Measurements from ENCODE around the gene FOXE1. TPM values are rescaled to one million over a fixed set of nuclear protein-coding genes. Genes with fewer than 3 reads are reported as not detected.

The FOXE1 gene
- total RNA-seq, 4 donors from 2014 or later, result 405 to 748 (median 454) TPM

GRCh38 chr9:97864396-97864795 is 11.4 kb downstream of the FOXE1 start:
- intact Hi-C loops (cut with DNase I), result no loop called here
- TF ChIP-seq POLR2A (IDR thresholded peaks at IDR 0.05) (no peak), CTCF (IDR thresholded peaks at IDR 0.05) (no peak)
- WGBS, 2 donors, result 81 to 83% methylated on average over 1 of the region's 1 CpG
- Histone ChIP-seq H3K27ac (no peak overlapping the region), H3K4me3 (replicated peaks in 1 of 3) (no peak overlapping the region), H3K36me3 (no peaks in the 10 kb centered on the region), H3K27me3 (no peaks in the 10 kb centered on the region), H3K9me3 (no peaks in the 10 kb centered on the region), H3K4me1 (peaks cover 0 to 10% of the 10 kb centered on the region in 2 donors)
- DNase-seq, result no peak

DNA sequence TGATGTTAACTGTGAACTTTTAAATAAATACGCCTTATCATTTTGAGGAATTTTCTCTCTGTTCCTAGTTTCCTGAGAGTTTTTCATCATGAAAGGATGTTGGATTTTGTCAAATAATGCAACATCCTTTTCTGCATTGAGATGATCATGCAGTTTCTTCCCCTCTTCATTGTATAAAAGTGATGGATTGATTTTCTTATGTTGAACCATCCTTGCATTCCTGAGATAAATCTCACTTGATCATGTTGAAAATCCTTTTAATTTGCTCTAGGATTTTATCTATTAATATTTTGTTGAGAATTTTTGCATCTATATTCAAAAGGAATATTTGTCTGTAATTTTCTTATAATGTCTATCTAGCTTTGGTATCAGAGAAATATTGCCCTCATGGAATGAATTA is 13.3 kb downstream of the FOXE1 start:
- no peak overlapping the region for H3K4me3 ChIP-seq (replicated peaks in 1 of 3)
- no peaks in the 10 kb centered on the region for H3K36me3 ChIP-seq
- no peak for DNase-seq
- no peak for TF ChIP-seq POLR2A (IDR thresholded peaks at IDR 0.05)
- TF ChIP-seq CTCF (IDR thresholded peaks at IDR 0.05), result no peak
- no peaks in the 10 kb centered on the region for H3K4me1 ChIP-seq
- 95 to 100% methylated on average over 1 of the region's 1 CpG for WGBS, 2 donors
- no peaks in the 10 kb centered on the region for H3K9me3 ChIP-seq
- no peak overlapping the region for H3K27ac ChIP-seq
- no peaks in the 10 kb centered on the region for H3K27me3 ChIP-seq
- intact Hi-C loops (cut with DNase I), result no loop called here

- Histone ChIP-seq H3K4me3 (replicated peaks in 1 of 3) (no peak overlapping the region), H3K9me3 (no peaks in the 10 kb centered on the region), H3K36me3 (no peaks in the 10 kb centered on the region), H3K27me3 (no peaks in the 10 kb centered on the region), H3K4me1 (no peaks in the 10 kb centered on the region), H3K27ac (no peak overlapping the region)
- DNase-seq, result no peak
- intact Hi-C loops (cut with DNase I), result no loop called here
- TF ChIP-seq CTCF (IDR thresholded peaks at IDR 0.05) (no peak), POLR2A (IDR thresholded peaks at IDR 0.05) (no peak)
Measured at GRCh38 chr9:97866848-97867247, 13.8 kb downstream of the FOXE1 start.

DNA sequence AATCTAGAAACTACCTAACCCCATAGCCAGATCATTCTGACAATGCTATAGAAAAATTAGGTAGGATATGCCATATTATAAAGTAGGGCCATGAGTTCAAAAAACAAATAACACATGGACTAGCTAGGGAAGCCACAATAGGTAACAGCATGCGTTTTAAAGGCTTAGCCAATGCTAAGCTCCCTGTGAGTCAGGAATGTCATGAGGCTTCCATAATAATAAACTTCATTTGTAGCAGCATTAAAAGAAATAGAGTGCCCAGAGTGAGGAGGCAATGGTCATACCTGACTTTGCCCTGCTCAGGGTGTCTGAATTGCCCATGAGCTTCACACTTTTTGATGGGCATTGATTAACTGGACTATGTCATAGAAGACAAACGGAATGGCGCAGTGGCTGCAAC is 15.8 kb downstream of the FOXE1 start:
- no peak for DNase-seq

GRCh38 chr9:97873425-97873824 is 20.4 kb downstream of the FOXE1 start:
- Histone ChIP-seq H3K36me3 (no peaks in the 10 kb centered on the region), H3K27ac (no peak overlapping the region), H3K9me3 (no peaks in the 10 kb centered on the region), H3K27me3 (no peaks in the 10 kb centered on the region), H3K4me3 (replicated peaks in 1 of 3) (no peak overlapping the region), H3K4me1 (peaks cover 15 to 16% of the 10 kb centered on the region in 2 donors)
- 88 to 89% methylated on average over 3 of the region's 3 CpGs for WGBS, 2 donors
- intact Hi-C loops (cut with DNase I), result no loop called here
- DNase-seq, result no peak
- TF ChIP-seq POLR2A (IDR thresholded peaks at IDR 0.05) (no peak), CTCF (IDR thresholded peaks at IDR 0.05) (no peak)

More for the DNA sequence above, 15.8 kb downstream of the FOXE1 start:
- TF ChIP-seq POLR2A (IDR thresholded peaks at IDR 0.05) (no peak), CTCF (IDR thresholded peaks at IDR 0.05) (no peak)
- no peaks in the 10 kb centered on the region for H3K36me3 ChIP-seq
- no peaks in the 10 kb centered on the region for H3K27me3 ChIP-seq
- H3K9me3 ChIP-seq, result no peaks in the 10 kb centered on the region
- WGBS, 2 donors, result 84 to 85% methylated on average over 3 of the region's 3 CpGs
- no peak overlapping the region for H3K27ac ChIP-seq
- H3K4me3 ChIP-seq (replicated peaks in 1 of 3), result no peak overlapping the region
- intact Hi-C loops (cut with DNase I), result no loop called here
- no peaks in the 10 kb centered on the region for H3K4me1 ChIP-seq
